ENCODE data around the gene CUX1. TPM values are rescaled to one million over a fixed set of nuclear protein-coding genes. Genes with fewer than 3 reads are reported as not detected.
"Not testable (repeated sequence)": the region's sequence is repeated elsewhere in the genome, so short reads cannot be mapped to it uniquely, and the experiment has no call there.

Gene CUX1
- polyA plus RNA-seq, 3 donors from 2014 or later, result 3.1 to 25.9 (median 12.5) TPM

DNA sequence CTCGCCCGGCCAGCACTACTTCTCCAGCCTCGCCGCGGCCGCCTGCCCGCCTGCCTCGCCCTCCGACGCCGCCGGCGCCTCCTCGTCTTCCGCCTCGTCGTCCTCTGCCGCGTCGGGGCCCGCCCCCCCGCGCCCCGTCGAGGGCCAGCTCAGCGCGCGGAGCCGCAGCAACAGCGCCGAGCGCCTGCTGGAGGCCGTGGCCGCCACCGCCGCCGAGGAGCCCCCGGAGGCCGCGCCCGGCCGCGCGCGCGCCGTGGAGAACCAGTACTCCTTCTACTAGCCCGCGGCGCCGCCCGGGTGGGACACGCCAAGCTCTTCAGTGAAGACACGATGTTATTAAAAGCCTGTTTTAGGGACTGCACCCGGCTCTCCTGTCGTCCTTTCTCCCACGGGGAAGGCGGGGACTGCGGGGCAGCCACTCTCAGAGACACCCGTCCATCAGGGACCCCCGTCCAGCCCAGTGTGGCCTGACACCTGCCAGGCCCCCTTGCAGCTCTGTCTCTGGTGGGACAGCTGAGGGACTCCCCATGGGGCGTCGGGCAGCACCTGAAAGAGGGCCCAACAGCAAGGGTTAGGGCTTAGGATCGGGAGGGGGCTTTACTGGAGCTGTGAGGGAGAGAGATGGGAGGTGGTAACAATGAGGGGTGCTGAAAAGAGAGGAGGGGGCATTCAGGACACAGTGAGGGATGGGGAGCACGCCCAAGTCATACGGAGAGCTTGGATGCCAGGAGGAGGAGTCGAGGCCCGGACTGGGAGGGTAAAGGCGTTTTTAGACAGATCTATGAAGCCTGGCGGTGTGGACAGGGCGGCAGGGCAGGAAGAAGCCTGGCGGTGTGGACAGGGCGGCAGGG is 504.1 kb downstream of the CUX1 start:
- no peaks in the 10 kb centered on the region for H3K36me3 Mint-ChIP-seq
- no peak overlapping the region for H3K4me3 Mint-ChIP-seq
- peaks cover 0 to 4% (median 4%) of the 10 kb centered on the region in 3 donors for H3K27me3 Mint-ChIP-seq (ENCODE audit: low read depth in 3 of 3)
- no peak overlapping the region for H3K27ac Mint-ChIP-seq
- no peaks in the 10 kb centered on the region for H3K9me3 Mint-ChIP-seq
- no peaks in the 10 kb centered on the region for H3K4me1 Mint-ChIP-seq
- no peak for DNase-seq

DNA sequence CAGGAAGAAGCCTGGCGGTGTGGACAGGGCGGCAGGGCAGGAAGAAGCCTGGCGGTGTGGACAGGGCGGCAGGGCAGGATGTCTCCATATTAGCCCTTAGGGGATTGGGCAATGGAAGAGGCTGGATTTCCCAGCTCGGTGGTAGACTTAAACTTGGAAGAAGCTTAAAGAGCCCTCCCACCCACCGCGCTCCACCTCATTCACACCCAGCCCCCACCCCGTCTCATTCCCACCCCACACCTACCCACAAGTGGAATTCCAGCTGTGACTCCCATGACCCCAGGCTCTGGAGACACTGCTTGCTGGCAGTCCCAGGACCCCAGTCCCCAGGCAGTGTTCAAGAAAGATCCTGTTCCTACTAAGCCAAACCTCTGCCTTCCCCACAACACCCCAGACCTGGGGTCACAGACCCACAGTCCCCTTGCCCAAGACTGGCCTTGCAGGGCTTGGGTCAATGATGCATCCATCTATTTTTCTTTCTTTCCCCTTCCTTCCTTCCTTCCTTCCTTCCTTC is 504.8 kb downstream of the CUX1 start:
- Mint-ChIP-seq H3K27ac (no peak overlapping the region), H3K4me1 (no peaks in the 10 kb centered on the region), H3K27me3 (ENCODE audit: low read depth in 3 of 3) (peaks cover 0 to 5% (median 4%) of the 10 kb centered on the region in 3 donors), H3K4me3 (no peak overlapping the region), H3K36me3 (no peaks in the 10 kb centered on the region), H3K9me3 (no peaks in the 10 kb centered on the region)
- no peak for DNase-seq

DNA sequence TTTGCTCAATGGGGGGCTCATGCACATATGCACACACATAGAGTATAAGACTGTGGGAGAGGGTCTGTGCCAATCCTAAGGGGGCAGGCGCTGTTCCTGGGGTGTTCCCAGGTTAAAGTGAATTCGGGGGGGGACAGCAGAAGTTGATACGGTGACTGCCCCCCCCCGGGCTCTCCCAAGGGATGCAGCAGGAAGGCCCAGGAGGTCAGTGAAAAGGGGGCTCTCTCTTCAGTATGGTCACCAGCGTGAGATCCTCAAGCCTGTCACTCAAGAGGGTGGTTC is 506.4 kb downstream of the CUX1 start:
- no peaks in the 10 kb centered on the region for H3K4me1 Mint-ChIP-seq

DNA sequence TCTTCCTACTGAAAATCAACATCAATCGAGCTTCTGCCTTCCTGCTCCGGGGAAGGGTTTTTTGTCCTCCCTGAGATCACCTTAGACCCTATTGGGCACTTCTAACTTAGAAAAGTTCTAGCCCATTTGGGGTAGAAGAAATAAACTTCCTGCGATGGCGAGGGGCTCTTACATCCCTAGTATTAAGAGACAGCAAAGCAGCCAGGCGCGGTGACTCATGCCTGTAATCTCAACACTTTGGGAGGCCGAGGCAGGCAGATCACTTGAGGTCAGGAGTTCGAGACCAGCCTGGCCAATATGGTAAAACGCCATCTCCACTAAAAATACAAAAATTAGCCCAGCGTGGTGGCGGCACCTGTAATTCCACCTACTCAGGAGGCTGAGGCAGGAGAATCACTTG is 507.7 kb downstream of the CUX1 start:
- DNase-seq, H3K4me3 Mint-ChIP-seq, H3K9me3 Mint-ChIP-seq, H3K27ac Mint-ChIP-seq, H3K4me1 Mint-ChIP-seq, H3K36me3 Mint-ChIP-seq: not testable (repeated sequence)
- peaks cover 0 to 14% (median 6%) of the 10 kb centered on the region in 3 donors for H3K27me3 Mint-ChIP-seq (ENCODE audit: low read depth in 3 of 3)

More for the DNA sequence above, 506.4 kb downstream of the CUX1 start:
- Mint-ChIP-seq H3K36me3 (no peaks in the 10 kb centered on the region), H3K27ac (no peak overlapping the region), H3K4me3 (no peak overlapping the region), H3K9me3 (no peaks in the 10 kb centered on the region), H3K27me3 (ENCODE audit: low read depth in 3 of 3) (peaks cover 0 to 14% (median 4%) of the 10 kb centered on the region in 3 donors)
- DNase-seq, result no peak

DNA sequence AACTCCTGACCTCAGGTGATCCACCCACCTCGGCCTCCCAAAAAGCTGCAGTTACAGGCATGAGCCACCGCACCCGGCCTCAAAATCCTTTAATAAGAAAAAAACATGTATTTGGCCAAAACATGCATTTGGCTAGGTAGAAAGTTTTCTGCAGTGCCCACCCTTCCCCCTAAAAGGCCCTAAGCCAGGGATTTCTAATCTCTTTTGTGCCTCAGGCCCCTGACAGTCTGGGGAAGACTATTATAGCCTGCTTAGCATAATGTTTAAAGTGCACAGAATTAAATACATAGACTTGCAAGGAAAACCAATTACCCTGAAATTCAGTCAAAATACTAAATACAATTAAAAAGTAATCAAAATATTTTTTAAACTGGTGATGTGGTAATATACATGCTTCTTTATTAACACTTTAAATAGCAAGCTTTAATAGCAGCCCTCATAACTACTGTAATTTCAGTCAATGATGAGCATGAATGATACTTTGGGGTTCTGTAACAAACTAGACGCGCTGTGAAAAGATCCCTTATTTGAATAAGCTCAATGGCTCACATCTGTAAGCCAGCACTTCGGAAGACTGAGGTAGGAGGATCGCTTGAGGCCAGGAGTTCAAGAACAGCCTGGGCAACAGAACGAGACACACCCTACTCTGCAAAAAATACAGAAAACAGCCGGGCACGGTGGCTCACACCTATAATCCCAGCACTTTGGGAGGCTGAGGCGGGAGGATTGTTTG is 508.9 kb downstream of the CUX1 start:
- peaks cover 0 to 12% (median 6%) of the 10 kb centered on the region in 3 donors for H3K27me3 Mint-ChIP-seq (ENCODE audit: low read depth in 3 of 3)
- no peak overlapping the region for H3K4me3 Mint-ChIP-seq
- H3K4me1 Mint-ChIP-seq, result peaks cover 0 to 2% of the 10 kb centered on the region in 2 donors

DNA sequence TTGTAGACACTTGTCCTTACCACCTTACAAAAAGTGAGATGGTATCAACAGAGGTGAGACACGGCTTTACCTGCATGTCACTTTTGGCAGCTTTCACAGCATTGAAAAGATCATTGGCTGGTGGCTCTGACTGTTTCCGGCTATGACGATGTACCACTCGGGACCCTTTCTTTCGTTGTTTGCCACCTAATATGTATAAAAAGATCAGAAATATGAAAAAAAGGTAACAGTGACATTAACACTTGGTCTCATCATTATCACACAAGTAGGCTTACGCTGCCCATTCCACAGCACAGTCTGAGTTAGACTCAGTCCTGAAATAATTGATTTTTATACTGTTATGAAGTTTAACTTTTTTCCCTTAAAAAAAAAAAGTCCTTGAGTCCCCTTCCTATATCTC is 509.8 kb downstream of the CUX1 start:
- not testable (repeated sequence) for H3K27ac Mint-ChIP-seq; H3K9me3 Mint-ChIP-seq; H3K4me3 Mint-ChIP-seq; H3K36me3 Mint-ChIP-seq; H3K4me1 Mint-ChIP-seq; DNase-seq; H3K27me3 Mint-ChIP-seq (ENCODE audit: low read depth in 3 of 3)

More for the DNA sequence above, 508.9 kb downstream of the CUX1 start:
- no peak for DNase-seq
- H3K36me3 Mint-ChIP-seq, result no peaks in the 10 kb centered on the region
- H3K9me3 Mint-ChIP-seq, result no peaks in the 10 kb centered on the region
- H3K27ac Mint-ChIP-seq, result no peak overlapping the region

DNA sequence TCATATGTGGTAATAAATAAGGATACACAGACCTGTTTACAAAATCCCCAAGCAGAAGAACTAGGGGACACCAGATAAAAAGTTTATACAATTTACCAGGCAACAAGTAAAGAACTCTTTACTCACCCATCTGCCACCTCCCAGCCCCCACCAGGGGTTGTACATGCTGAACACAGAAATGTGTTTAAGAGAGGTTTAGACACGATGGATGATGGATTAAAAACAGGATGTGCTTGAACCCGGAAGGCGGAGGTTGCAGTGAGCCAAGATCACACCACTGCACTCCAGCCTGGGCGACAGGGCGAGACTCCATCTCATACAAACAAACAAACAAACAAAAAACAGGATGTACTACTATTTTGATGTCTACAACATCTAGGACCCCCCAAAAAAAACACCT is 511.4 kb downstream of the CUX1 start:
- not testable (repeated sequence) for H3K36me3 Mint-ChIP-seq; H3K4me3 Mint-ChIP-seq; DNase-seq; H3K27me3 Mint-ChIP-seq (ENCODE audit: low read depth in 3 of 3); H3K9me3 Mint-ChIP-seq; H3K27ac Mint-ChIP-seq; H3K4me1 Mint-ChIP-seq

DNA sequence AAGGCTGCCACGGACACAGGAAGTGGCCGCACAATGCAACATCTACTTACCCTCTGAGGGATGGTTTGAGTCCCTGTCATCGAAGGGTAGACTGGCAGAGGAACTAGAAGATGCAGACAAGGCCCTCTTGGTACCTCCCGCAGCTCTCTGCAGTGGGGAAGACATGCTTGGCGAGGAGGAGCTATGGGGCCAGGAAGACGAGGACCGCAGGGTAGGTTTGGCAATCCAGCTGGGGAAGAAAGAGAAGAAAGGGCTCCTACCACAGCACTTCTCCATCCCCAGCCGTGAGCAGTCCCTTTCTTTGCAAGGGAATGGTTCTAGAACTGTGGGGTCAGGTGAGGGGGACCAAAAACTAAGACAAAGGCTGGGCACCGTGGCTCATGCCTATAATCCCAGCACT is 511.9 kb downstream of the CUX1 start:
- not testable (repeated sequence) for H3K4me1 Mint-ChIP-seq; H3K27me3 Mint-ChIP-seq (ENCODE audit: low read depth in 3 of 3); H3K4me3 Mint-ChIP-seq; H3K36me3 Mint-ChIP-seq; DNase-seq; H3K9me3 Mint-ChIP-seq; H3K27ac Mint-ChIP-seq

DNA sequence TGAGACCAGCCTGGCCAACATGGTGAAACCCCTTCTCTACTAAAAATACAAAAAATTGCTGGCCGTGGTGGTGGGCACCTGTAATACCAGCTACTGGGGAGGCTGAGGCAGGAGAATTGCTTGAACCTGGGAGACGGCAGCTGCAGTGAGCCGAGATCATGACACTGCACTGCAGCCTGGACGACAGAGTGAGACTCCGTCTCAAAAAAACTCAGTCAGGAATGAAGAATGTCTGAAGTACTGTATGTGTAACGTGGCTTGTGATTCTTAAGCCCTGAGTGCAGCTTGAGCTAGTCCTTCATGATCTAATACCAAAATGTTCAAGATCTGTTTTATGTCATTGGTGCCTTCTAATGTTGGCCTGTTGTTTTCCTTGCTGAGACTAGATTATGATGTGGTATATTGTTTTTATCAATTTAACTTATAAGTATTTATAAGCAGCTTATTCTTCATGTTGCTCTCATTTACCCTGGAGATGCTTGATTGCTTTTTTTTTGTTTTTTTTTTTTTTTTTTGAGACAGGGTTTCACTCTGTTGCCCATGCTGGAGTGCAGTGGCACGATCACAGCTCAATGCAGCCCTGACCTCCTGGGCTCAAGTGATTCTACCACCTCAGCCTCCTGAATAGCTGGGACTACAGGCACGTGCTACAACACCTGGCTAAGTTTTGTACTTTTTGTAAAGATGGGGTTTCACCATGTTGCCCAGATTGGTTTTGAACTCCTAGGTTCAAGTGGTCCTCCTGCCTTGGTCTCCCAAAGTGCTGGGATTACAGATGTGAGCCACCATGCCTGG is 513.4 kb downstream of the CUX1 start:
- H3K27ac Mint-ChIP-seq; H3K9me3 Mint-ChIP-seq; H3K4me1 Mint-ChIP-seq; H3K4me3 Mint-ChIP-seq; DNase-seq; H3K36me3 Mint-ChIP-seq; H3K27me3 Mint-ChIP-seq (ENCODE audit: low read depth in 3 of 3): not testable (repeated sequence)

Other genes with a start within 250 kb of the CUX1 start
- not detected for gene MYL10, start 188.3 kb upstream of the CUX1 start, polyA plus RNA-seq

Measured in immature natural killer cell (primary cell).